Heart left ventricle (tissue), 16 donors: Measurements from ENCODE around the gene CAD. TPM values are rescaled to one million over a fixed set of nuclear protein-coding genes. Genes with fewer than 3 reads are reported as not detected.

Source experiments
- ATAC-seq, 4 donors: fragments of 200-7000 bp; cut with Tn5 transposase; one replicate each; pipeline ENCODE4 v1.9.1; 2020 to 2022; ENCODE audit warnings: moderate library complexity in 4 of 4, mild to moderate bottlenecking in 3 of 4, moderate number of reproducible peaks in 1 of 4
- DNase-seq, 5 donors: peaks; one replicate each; pipeline ENCODE4 v3.0.0-alpha.2; 2020
- H3K27ac ChIP-seq, 12 donors: fragments of 200-600 bp; sonication (generic) in 4 of 12; one replicate each; pipeline versions ENCODE4 v1.5.0 to v1.8.0; 2016 to 2022; ENCODE audit warnings: mild to moderate bottlenecking in 2 of 12
- H3K27me3 ChIP-seq, 9 donors: fragments of 200-600 bp; sonication (generic) in 2 of 9; one replicate each; pipeline versions ENCODE4 v1.5.1 to v1.8.0; 2016 to 2022; ENCODE audit warnings: mild to moderate bottlenecking in 3 of 9
- H3K36me3 ChIP-seq, 9 donors: fragments of 200-600 bp; sonication (generic) in 2 of 9; one replicate each; pipeline versions ENCODE4 v1.5.0 to v1.8.0; 2018 to 2022; ENCODE audit warnings: mild to moderate bottlenecking in 2 of 9
- H3K4me1 ChIP-seq, 12 donors: fragments of 200-600 bp; sonication (generic) in 4 of 12; one replicate each; pipeline versions ENCODE4 v1.5.0 to v1.8.0; 2016 to 2022; ENCODE audit warnings: mild to moderate bottlenecking in 3 of 12
- H3K4me3 ChIP-seq, 12 donors: fragments of 200-600 bp; sonication (generic) in 4 of 12; one replicate each; pipeline versions ENCODE4 v1.5.0 to v1.8.0; 2017 to 2022; ENCODE audit warnings: mild to moderate bottlenecking in 9 of 12, moderate library complexity in 4 of 12
- H3K9me3 ChIP-seq, 12 donors: fragments of 200-600 bp; sonication (generic) in 4 of 12; one replicate each; pipeline versions ENCODE4 v1.5.0 to v1.8.0; 2016 to 2022; ENCODE audit warnings: mild to moderate bottlenecking in 1 of 12
- CTCF ChIP-seq, 12 donors: fragments of 200-600 bp; sonication (generic) in 4 of 12; IDR thresholded peaks; one replicate each; pipeline versions ENCODE4 v1.5.0 to v1.8.0; 2018 to 2022; ENCODE audit warnings: antibody characterized with exemption in 12 of 12, mild to moderate bottlenecking in 5 of 12
- POLR2A ChIP-seq, 2 donors: fragments of 450-650 bp; IDR thresholded peaks; one replicate each; pipeline ENCODE4 v1.6.1; 2017; ENCODE audit warnings: antibody characterized with exemption in 2 of 2, mild to moderate bottlenecking in 2 of 2, moderate library complexity in 2 of 2
- WGBS, 4 donors: extraction: QIAGEN DNeasy Blood & Tissue Kit in 2 of 4; methylation state at CpG; one replicate each; pipeline versions ENCODE4 v1.1.5 to v1.1.7; 2013 to 2018; 5-methylcytosine and 5-hydroxymethylcytosine counted together
- intact Hi-C, 10 donors: fragments of 100-400 bp; cut with DNase I; formaldehyde crosslinking; loops; one replicate each; pipeline versions ENCODE4 v1.11.1 to v1.14.2; 2022
- polyA plus RNA-seq, 2 donors: library from polyadenylated mRNA; stranded (reverse); fragments of 200-250 nt; gene quantifications; one replicate each; pipeline ENCODE4 v1.2.3, GENCODE V29; 2013
- total RNA-seq, 9 donors: library from RNA; depleted of rRNA in 2 of 9; stranded (reverse); fragments of >200 nt in 2 of 9; fragmentation: NEBNext Ultra II Directional in 3 of 9; extraction: Animal tissue kit (Norgen Biotek cat#: 25700) in 3 of 9; gene quantifications; one replicate each; pipeline versions ENCODE4 v1.1.0 to v1.2.4, GENCODE V29; 2016 to 2023
- donor health status: ischemic (EF 13 %, LVEDD 7.1; RV severe dilation, severe dysfunction).
- donor health status: healthy with polysubstance abuse.
- donor health status: DM: no; HTN: yes; CAD: no.
- donor health status: DM: no; HTN: no; CAD: no.
- donor health status: ischemic (EF 25% LVEDD 6.9; RV normal size, moderate dysfunction).
- donor health status: ischemic (EF 25% LVEDD 5.7; RV mildly dilated, moderate dysfunction).
- donor health status: healthy.
- donor health status: DM: yes; HTN: yes; CAD: no.
- donor health status: ischemic (EF 35%, LVEDD 5.7; RV mildly dilated, moderate dysfunction).
- donor health status: nonischemic (EF 11% LVEDD 7.7; RV severe dilation, severe dysfunction).
- donor health status: DM: yes; HTN: yes; CAD: no.
- donor health status: PGD.
- donor health status: ischemic (EF 29% LVEDD 5.4; RV normal size, mild dysfunction).
- donor health status: nonischemic (EF 23%, LVEDD 6.1; RV moderate dilation, normal function).

CAD gene
- total and polyA plus RNA-seq, 11 donors: 3.2 to 14.2 (median 6.7) TPM

DNA sequence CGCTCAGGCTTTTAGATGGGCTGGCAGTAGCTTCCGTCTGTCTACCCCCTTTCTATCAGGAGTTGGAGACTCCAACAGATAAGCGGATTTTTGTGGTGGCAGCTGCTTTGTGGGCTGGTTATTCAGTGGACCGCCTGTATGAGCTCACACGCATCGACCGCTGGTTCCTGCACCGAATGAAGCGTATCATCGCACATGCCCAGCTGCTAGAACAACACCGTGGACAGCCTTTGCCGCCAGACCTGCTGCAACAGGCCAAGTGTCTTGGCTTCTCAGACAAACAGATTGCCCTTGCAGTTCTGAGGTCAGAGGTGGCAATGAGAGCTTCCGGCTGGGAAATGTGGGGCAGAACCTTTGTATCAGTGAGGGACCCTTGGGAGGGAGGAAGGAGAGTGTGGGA lies 14.8 kb downstream of the CAD start:
- Histone ChIP-seq H3K9me3 (no peaks in the 10 kb centered on the region), H3K27ac (no peak overlapping the region), H3K4me3 (no peak overlapping the region), H3K36me3 (peaks cover 0 to 100% (median 98%) of the 10 kb centered on the region in 9 donors), H3K27me3 (no peaks in the 10 kb centered on the region), H3K4me1 (no peaks in the 10 kb centered on the region)
- WGBS, 4 donors: 93 to 95% (median 94%) methylated on average over 12 to 13 of the region's 13 CpGs
- ATAC-seq (no peak), DNase-seq (no peak)
- TF ChIP-seq CTCF (IDR thresholded peaks at IDR 0.05) (no peak), POLR2A (IDR thresholded peaks at IDR 0.05) (no peak)
- intact Hi-C loops: no loop called here

GRCh38 chr2:27233341-27233740 lies 16.2 kb downstream of the CAD start:
- peaks cover 0 to 100% (median 98%) of the 10 kb centered on the region in 9 donors for H3K36me3 ChIP-seq
- H3K4me1 ChIP-seq: no peaks in the 10 kb centered on the region
- H3K27me3 ChIP-seq: no peaks in the 10 kb centered on the region
- intact Hi-C loops: no loop called here
- H3K4me3 ChIP-seq: no peak overlapping the region
- ATAC-seq: peak in 1 of 4 donors; percentile 37
- DNase-seq: no peak
- no peaks in the 10 kb centered on the region for H3K9me3 ChIP-seq
- WGBS, 4 donors: 93 to 98% (median 94%) methylated on average over 8 to 14 of the region's 14 CpGs
- TF ChIP-seq POLR2A (IDR thresholded peaks at IDR 0.05) (no peak), CTCF (IDR thresholded peaks at IDR 0.05) (no peak)
- no peak overlapping the region for H3K27ac ChIP-seq

DNA sequence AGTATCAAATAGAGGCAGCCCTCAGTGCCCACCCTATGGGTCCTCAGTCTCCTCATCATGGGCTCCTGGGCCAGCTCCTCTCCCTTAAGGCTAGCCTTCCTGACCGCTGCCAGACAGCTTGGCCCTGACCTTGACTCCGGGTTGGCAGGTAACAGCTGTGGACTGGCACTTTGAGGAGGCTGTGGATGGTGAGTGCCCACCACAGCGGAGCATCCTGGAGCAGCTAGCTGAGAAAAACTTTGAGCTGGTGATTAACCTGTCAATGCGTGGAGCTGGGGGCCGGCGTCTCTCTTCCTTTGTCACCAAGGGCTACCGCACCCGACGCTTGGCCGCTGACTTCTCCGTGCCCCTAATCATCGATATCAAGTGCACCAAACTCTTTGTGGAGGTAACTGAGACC lies 19.0 kb downstream of the CAD start:
- H3K4me1 ChIP-seq: no peaks in the 10 kb centered on the region
- ATAC-seq: no peak

GRCh38 chr2:27236626-27237025 lies 19.5 kb downstream of the CAD start:
- no peaks in the 10 kb centered on the region for H3K27me3 ChIP-seq
- no peaks in the 10 kb centered on the region for H3K4me1 ChIP-seq
- H3K36me3 ChIP-seq: peaks cover 0 to 100% (median 99%) of the 10 kb centered on the region in 9 donors
- ATAC-seq: no peak
- no peak overlapping the region for H3K27ac ChIP-seq
- DNase-seq: no peak
- H3K9me3 ChIP-seq: no peaks in the 10 kb centered on the region
- intact Hi-C loops: no loop called here
- WGBS, 4 donors: 87 to 96% (median 89%) methylated on average over 3 of the region's 3 CpGs
- H3K4me3 ChIP-seq: no peak overlapping the region
- TF ChIP-seq POLR2A (IDR thresholded peaks at IDR 0.05) (no peak), CTCF (IDR thresholded peaks at IDR 0.05) (no peak)

More for the DNA sequence above, 19.0 kb downstream of the CAD start:
- peaks cover 0 to 100% (median 99%) of the 10 kb centered on the region in 9 donors for H3K36me3 ChIP-seq
- H3K27ac ChIP-seq: no peak overlapping the region
- H3K9me3 ChIP-seq: no peaks in the 10 kb centered on the region
- DNase-seq: no peak
- intact Hi-C loops: no loop called here
- WGBS, 4 donors: 96 to 99% (median 97%) methylated on average over 12 of the region's 12 CpGs
- no peak overlapping the region for H3K4me3 ChIP-seq
- H3K27me3 ChIP-seq: no peaks in the 10 kb centered on the region
- TF ChIP-seq POLR2A (IDR thresholded peaks at IDR 0.05) (no peak), CTCF (IDR thresholded peaks at IDR 0.05) (no peak)
